ENCODE measurements around the gene LEO1. TPM values are rescaled to one million over a fixed set of nuclear protein-coding genes. Genes with fewer than 3 reads are reported as not detected.

LEO1 gene
- 32.9 and 48.7 TPM in 2 replicates for total RNA-seq (2014; rRNA removed; shearing (Covaris generic))

DNA sequence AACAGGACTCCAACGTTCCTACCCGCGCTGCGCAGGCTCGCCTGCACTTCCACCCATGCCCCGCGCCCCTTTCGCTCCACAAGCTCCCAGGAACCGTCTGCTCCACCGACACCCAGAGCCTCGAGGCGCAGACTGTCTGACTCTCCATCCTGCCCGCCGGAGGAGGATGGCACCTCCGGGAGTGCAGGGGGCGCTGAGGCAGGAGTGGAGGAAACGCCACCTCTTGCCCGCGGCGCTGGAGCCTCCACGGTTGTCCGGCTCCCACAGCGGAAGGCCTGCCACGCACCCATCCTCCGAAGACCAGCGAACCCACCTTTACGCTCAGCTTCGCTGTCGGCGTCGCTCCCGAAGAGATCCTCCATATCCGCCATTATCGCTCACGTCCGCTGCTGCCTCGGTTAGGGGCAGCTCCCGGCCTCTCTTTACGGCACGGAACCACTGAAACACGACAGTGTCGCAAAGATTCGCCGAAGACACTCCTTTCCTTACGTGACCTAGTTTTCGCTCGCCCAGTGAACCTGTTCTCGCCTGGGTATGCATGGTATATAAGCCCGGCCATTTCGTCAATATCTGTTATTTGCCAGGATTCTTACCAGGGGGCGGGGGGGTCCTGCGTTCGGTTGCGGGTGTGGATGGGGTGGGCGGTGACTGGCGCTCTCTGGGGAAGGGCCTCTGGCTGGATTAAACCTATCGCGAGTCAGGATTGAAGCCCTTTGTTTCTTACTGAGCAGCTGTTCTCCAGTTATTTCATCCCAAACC, at the start of gene LEO1:
TSS of gene LEO1 (minus strand) at position 404 of the 759 bp plus-strand sequence. CDS start at position 371, 33 bp downstream.
- in situ Hi-C loops (cut with HindIII; ENCODE audit: low sequenced_read_pairs) = no loop called here
- DNase-seq (ENCODE audit: low spot score) = peak; percentile 97

- DNase-seq (ENCODE audit: low spot score) = peak; percentile 34
- in situ Hi-C loops (cut with HindIII; ENCODE audit: low sequenced_read_pairs) = no loop called here
Observed at GRCh38 chr15:52021128-52021671, 49.6 kb upstream of the LEO1 start.

DNA sequence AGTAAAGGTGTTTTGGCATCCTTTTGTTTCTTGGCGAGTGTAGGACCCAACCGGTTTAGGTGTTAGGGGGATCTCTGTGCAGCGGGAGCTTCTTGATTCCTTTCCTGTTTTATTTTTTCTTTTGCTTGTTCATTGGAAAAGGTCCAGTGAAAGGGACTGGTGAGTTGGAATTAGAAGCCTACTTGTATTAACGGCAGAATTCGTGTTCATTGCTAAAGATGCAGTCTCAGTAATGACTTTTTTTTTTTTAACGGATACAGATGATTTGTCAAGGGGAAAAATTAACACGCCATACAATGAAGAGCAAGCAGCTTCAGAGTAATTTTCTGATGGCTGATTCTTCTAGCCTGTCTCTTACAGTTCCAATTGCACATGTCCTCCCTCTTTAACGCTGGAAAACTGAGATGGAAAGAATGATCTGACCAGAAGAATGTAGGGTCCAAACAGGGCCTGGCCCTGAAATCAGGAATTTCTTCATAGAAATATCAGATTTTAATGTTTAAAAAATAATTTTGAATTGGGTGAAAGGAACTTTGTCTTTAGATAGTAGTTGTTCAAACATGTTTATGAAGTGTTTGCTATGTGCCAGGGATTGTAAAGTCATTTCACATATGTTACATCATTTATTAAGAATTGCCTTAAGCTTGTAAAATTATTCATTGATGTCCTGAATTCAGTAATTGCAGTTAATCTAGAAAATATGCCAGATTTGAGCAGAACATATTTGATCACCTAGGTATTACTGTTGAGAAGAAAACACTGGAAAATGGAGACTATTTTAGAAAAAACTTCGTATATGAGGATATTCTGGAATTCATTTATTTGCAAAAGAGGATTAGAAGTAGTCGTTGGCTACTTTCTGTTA, 48.9 kb upstream of the LEO1 start:
- in situ Hi-C loops (cut with HindIII; ENCODE audit: low sequenced_read_pairs) = no loop called here
- DNase-seq (ENCODE audit: low spot score) = peak; percentile 72

- in situ Hi-C loops (cut with HindIII; ENCODE audit: low sequenced_read_pairs) = no loop called here
- peak; percentile 67 for DNase-seq (ENCODE audit: low spot score)
Observed at GRCh38 chr15:52019394-52020220, 48.0 kb upstream of the LEO1 start.

GRCh38 chr15:52018693-52019393, 47.3 kb upstream of the LEO1 start, which contains the start of gene MAPK6:
Gene MAPK6 (plus strand): TSS chr15:52019219. CDS start chr15:52046461, 27,242 bp downstream.
- in situ Hi-C loops (cut with HindIII; ENCODE audit: low sequenced_read_pairs) = no loop called here
- DNase-seq (ENCODE audit: low spot score) = peak; percentile 92

GRCh38 chr15:52018244-52018643, 46.7 kb upstream of the LEO1 start:
- in situ Hi-C loops (cut with HindIII; ENCODE audit: low sequenced_read_pairs) = no loop called here
- DNase-seq (ENCODE audit: low spot score) = no peak

DNA sequence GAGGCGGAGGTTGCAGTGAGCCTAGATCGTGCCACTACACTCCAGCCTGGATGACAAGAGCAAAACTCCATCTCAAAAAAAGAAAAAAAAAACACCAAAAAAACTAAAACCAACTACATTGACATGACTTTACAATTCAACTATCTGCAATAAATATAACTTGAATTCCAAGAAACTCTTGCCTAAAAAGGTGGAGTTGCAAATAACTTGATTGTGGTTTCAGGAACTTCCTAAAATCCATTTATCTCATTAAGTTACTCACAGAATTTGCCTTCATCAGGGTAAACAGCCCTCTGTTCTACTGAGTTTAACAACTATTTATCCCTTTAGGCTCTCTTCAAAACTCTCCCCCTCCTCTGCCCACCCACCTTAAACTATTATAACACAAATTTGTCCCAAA, 44.7 kb upstream of the LEO1 start:
- in situ Hi-C loops (cut with HindIII; ENCODE audit: low sequenced_read_pairs) = no loop called here
- no peak for DNase-seq (ENCODE audit: low spot score)

DNA sequence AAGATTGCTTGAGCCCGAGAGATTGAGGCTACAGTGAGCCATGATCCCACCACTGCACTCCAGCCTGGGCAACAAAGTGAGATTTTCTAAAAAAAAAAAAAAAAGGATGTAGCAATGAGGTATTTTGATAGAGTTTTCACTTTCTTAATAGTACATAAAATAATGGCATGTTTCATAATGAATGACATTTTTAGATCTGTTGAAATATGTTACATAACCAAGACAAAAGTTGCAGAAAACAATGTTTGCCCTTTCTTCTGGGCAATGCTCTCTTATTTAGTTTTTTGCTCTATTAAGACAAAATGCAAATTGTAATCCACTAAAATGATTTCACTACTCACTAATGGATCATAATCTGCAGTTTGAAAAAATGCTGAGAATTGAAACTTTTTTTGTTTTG, 43.0 kb upstream of the LEO1 start:
- in situ Hi-C loops (cut with HindIII; ENCODE audit: low sequenced_read_pairs) = no loop called here
- DNase-seq (ENCODE audit: low spot score) = no peak

GRCh38 chr15:52013151-52013791, 41.7 kb upstream of the LEO1 start:
- in situ Hi-C loops (cut with HindIII; ENCODE audit: low sequenced_read_pairs) = no loop called here
- DNase-seq (ENCODE audit: low spot score) = no peak

- in situ Hi-C loops (cut with HindIII; ENCODE audit: low sequenced_read_pairs) = no loop called here
- DNase-seq (ENCODE audit: low spot score) = no peak
Observed at GRCh38 chr15:52012210-52012609, 40.6 kb upstream of the LEO1 start.

DNA sequence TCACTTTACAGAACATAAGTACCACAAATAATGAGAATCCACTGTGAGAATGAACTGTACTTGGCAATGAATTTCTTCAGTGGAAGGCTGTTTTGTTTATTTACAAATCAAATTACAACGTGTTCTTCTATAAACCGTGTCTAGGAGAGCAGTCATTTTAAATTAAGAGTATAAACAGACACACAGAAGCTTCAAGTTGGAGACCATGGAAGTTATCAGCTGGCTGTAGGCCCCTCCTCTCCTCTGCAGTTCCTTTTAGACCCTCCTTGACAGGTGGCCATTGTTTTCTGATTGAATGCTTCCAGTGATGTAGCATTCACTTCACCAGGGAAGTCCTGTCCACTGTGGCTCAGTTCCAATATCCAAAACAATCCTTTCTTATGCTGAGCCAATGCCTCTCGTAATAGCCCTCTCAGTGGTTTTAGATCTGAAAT, 40.1 kb upstream of the LEO1 start:
- DNase-seq (ENCODE audit: low spot score) = peak; percentile 89
- in situ Hi-C loops (cut with HindIII; ENCODE audit: low sequenced_read_pairs) = no loop called here

- in situ Hi-C loops (cut with HindIII; ENCODE audit: low sequenced_read_pairs) = no loop called here
- no peak for DNase-seq (ENCODE audit: low spot score)
Observed at GRCh38 chr15:52010633-52011595, 39.3 kb upstream of the LEO1 start.

GRCh38 chr15:52008698-52009434, 37.3 kb upstream of the LEO1 start:
- in situ Hi-C loops (cut with HindIII; ENCODE audit: low sequenced_read_pairs) = no loop called here
- no peak for DNase-seq (ENCODE audit: low spot score)

DNA sequence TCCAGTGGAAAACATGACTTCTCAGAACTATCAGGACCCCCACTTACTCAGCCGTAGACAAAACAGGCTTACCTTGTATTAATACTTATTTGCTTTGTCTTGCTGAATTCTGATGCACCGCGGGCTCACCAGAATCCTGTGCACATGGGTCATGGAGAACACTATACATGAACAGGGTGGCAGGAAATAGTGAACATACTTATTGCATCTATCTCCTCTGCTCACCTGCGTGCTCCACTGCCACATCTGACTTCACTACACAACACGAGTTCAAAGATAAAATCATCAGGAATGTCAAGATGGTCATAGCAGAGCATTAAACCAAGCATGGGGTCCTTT, 36.8 kb upstream of the LEO1 start:
- in situ Hi-C loops (cut with HindIII; ENCODE audit: low sequenced_read_pairs) = no loop called here

GRCh38 chr15:52006702-52007340, 35.2 kb upstream of the LEO1 start:
- in situ Hi-C loops (cut with HindIII; ENCODE audit: low sequenced_read_pairs) = no loop called here
- no peak for DNase-seq (ENCODE audit: low spot score)

More for the DNA sequence above, 36.8 kb upstream of the LEO1 start:
- DNase-seq (ENCODE audit: low spot score) = no peak

All from G401 (cell line).